K562 treated with DMSO at 1 percent for 48 hours (cell line): Measurements from ENCODE around the gene ADGRG4. TPM values are rescaled to one million over a fixed set of nuclear protein-coding genes. Genes with fewer than 3 reads are reported as not detected.

ENCODE experiments used
- total RNA-seq: library from RNA; unstranded; fragments of 300-600 nt; gene quantifications from 2 replicates; pipeline ENCODE4 v1.2.3, GENCODE V29; 2022; ENCODE audit warnings: low replicate concordance; ENCODE audit errors: extremely low read depth

The ADGRG4 gene
- total RNA-seq, result not detected in 2 replicates

GRCh38 chrX:136300721-136301120 lies at the start of gene ADGRG4:
TSS of gene ADGRG4 (plus strand) at chrX:136300963. CDS start at chrX:136308778, 7,815 bp downstream.

GRCh38 chrX:136251041-136251991 lies 49.4 kb upstream of the ADGRG4 start, which contains the start of gene MAP7D3:
TSS of gene MAP7D3 (minus strand) at chrX:136251400. CDS start at chrX:136251358, 42 bp downstream.

Other genes with a start within 250 kb of the ADGRG4 start
- not detected in 2 replicates for gene FHL1, start 153.4 kb upstream of the ADGRG4 start, total RNA-seq
- not detected in 2 replicates for gene MAP7D3, start 49.6 kb upstream of the ADGRG4 start, total RNA-seq
- not detected in 2 replicates for gene BRS3, start 187.0 kb downstream of the ADGRG4 start, total RNA-seq
- gene HTATSF1, start 196.6 kb downstream of the ADGRG4 start, total RNA-seq, result not detected in 2 replicates
- not detected in 2 replicates for gene VGLL1, start 231.3 kb downstream of the ADGRG4 start, total RNA-seq